ENCODE results near the gene C3orf33. TPM values are rescaled to one million over a fixed set of nuclear protein-coding genes. Genes with fewer than 3 reads are reported as not detected.

The C3orf33 gene
- total and polyA plus RNA-seq, 2 of the 13 experiments (the other 11 are each of a cell fraction or from before 2014, with no cell fraction given): 9.2 to 12.6 TPM

DNA sequence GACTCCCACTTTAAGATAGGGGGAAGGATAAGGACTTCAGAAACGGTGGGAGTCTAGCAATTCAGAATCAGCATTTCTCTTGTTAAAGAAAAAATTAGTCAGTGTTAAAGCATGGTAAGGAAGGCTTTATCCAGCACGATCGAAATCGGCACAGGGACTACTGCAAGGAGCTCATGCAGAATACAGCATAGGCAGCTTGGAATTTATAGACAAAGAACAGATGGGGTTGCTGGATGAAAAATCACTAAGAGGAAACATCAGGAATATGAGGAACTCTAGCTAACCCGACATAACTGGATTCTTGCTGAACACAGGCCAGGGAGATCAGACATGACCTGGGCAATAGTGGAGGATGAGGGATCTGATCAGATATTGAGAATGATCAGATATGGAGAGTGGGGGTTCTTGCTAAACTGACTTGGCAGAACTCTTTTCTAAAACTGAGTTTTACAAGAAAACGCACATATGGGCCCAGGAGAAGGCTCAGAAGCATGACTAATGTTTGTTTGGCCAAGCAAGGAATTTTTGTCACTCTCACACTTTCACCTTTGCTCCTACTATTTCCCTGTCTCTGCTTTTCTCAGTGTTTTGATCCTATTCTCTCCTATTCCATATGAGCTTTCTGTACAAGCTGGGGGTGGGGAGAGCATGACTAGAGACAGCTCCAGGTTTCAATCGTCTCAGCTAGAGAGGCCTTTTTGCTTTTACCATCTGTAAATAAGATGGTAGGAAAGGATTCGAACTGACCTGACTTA is 57.3 kb downstream of the C3orf33 start (continued):
- TF ChIP-seq, protein P1, sequence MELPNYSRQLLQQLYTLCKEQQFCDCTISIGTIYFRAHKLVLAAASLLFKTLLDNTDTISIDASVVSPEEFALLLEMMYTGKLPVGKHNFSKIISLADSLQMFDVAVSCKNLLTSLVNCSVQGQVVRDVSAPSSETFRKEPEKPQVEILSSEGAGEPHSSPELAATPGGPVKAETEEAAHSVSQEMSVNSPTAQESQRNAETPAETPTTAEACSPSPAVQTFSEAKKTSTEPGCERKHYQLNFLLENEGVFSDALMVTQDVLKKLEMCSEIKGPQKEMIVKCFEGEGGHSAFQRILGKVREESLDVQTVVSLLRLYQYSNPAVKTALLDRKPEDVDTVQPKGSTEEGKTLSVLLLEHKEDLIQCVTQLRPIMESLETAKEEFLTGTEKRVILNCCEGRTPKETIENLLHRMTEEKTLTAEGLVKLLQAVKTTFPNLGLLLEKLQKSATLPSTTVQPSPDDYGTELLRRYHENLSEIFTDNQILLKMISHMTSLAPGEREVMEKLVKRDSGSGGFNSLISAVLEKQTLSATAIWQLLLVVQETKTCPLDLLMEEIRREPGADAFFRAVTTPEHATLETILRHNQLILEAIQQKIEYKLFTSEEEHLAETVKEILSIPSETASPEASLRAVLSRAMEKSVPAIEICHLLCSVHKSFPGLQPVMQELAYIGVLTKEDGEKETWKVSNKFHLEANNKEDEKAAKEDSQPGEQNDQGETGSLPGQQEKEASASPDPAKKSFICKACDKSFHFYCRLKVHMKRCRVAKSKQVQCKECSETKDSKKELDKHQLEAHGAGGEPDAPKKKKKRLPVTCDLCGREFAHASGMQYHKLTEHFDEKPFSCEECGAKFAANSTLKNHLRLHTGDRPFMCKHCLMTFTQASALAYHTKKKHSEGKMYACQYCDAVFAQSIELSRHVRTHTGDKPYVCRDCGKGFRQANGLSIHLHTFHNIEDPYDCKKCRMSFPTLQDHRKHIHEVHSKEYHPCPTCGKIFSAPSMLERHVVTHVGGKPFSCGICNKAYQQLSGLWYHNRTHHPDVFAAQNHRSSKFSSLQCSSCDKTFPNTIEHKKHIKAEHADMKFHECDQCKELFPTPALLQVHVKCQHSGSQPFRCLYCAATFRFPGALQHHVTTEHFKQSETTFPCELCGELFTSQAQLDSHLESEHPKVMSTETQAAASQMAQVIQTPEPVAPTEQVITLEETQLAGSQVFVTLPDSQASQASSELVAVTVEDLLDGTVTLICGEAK (IDR thresholded peaks at IDR 0.05): no peak
- TF ChIP-seq, protein P1 (CRISPR knock-in tag; IDR thresholded peaks at IDR 0.05): no peak
- TF ChIP-seq, protein P2, sequence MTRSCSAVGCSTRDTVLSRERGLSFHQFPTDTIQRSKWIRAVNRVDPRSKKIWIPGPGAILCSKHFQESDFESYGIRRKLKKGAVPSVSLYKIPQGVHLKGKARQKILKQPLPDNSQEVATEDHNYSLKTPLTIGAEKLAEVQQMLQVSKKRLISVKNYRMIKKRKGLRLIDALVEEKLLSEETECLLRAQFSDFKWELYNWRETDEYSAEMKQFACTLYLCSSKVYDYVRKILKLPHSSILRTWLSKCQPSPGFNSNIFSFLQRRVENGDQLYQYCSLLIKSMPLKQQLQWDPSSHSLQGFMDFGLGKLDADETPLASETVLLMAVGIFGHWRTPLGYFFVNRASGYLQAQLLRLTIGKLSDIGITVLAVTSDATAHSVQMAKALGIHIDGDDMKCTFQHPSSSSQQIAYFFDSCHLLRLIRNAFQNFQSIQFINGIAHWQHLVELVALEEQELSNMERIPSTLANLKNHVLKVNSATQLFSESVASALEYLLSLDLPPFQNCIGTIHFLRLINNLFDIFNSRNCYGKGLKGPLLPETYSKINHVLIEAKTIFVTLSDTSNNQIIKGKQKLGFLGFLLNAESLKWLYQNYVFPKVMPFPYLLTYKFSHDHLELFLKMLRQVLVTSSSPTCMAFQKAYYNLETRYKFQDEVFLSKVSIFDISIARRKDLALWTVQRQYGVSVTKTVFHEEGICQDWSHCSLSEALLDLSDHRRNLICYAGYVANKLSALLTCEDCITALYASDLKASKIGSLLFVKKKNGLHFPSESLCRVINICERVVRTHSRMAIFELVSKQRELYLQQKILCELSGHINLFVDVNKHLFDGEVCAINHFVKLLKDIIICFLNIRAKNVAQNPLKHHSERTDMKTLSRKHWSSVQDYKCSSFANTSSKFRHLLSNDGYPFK (CRISPR knock-in tag; IDR thresholded peaks at IDR 0.05; ENCODE audit: borderline replicate concordance): no peak
- no peak for TF ChIP-seq MYC (CRISPR knock-in tag; IDR thresholded peaks at IDR 0.05; ENCODE audit: borderline replicate concordance)
- no peak for TF ChIP-seq ZNF619 (CRISPR knock-in tag; IDR thresholded peaks at IDR 0.05)
- no peak for TF ChIP-seq PAF1 (CRISPR knock-in tag; IDR thresholded peaks at IDR 0.05)
- no peak for TF ChIP-seq ZIK1 (CRISPR knock-in tag; IDR thresholded peaks at IDR 0.05; ENCODE audit: borderline replicate concordance, low read depth)
- TF ChIP-seq BHLHE40 (IDR thresholded peaks at IDR 0.05; ENCODE audit: low read length): no peak
- TF ChIP-seq KLF16 (CRISPR knock-in tag; IDR thresholded peaks at IDR 0.05): no peak
- no peak for TF ChIP-seq ZNF207 (IDR thresholded peaks at IDR 0.05; ENCODE audit: borderline replicate concordance)
- no peak for TF ChIP-seq ZNF296 (CRISPR knock-in tag; conservative IDR thresholded peaks at IDR 0.05)
- TF ChIP-seq, protein P3, sequence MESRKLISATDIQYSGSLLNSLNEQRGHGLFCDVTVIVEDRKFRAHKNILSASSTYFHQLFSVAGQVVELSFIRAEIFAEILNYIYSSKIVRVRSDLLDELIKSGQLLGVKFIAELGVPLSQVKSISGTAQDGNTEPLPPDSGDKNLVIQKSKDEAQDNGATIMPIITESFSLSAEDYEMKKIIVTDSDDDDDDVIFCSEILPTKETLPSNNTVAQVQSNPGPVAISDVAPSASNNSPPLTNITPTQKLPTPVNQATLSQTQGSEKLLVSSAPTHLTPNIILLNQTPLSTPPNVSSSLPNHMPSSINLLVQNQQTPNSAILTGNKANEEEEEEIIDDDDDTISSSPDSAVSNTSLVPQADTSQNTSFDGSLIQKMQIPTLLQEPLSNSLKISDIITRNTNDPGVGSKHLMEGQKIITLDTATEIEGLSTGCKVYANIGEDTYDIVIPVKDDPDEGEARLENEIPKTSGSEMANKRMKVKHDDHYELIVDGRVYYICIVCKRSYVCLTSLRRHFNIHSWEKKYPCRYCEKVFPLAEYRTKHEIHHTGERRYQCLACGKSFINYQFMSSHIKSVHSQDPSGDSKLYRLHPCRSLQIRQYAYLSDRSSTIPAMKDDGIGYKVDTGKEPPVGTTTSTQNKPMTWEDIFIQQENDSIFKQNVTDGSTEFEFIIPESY (CRISPR knock-in tag; IDR thresholded peaks at IDR 0.05): no peak
- TF ChIP-seq AGO2 (optimal IDR thresholded peaks at IDR 0.05; ENCODE audit: low read depth, low read length): no peak
- TF ChIP-seq MBD4 (IDR thresholded peaks at IDR 0.05; ENCODE audit: borderline replicate concordance, low read length): no peak
- no peak for TF ChIP-seq NR2F6 (IDR thresholded peaks at IDR 0.05)
- TF ChIP-seq NR2F6 (CRISPR knock-in tag; IDR thresholded peaks at IDR 0.05): 0 out of 2 replicates have a peak, but pooled peaks have one; percentile 30
- TF ChIP-seq ZNF274 (CRISPR knock-in tag; IDR thresholded peaks at IDR 0.05): no peak

Measured in HepG2 (cell line).